ENCODE measurements around the gene LPCAT1.
"Not testable (repeated sequence)": the region's sequence is repeated elsewhere in the genome, so short reads cannot be mapped to it uniquely, and the experiment has no call there.

LPCAT1 gene

GRCh38 chr5:1478271-1479035 is 45.3 kb downstream of the LPCAT1 start:
- DNase-seq: no peak

GRCh38 chr5:1477341-1477740 is 46.4 kb downstream of the LPCAT1 start:
- DNase-seq: peak; percentile 12

GRCh38 chr5:1476967-1477310 is 46.8 kb downstream of the LPCAT1 start:
- DNase-seq: no peak

- DNase-seq: no peak
These were observed 47.4 kb downstream of the LPCAT1 start for GRCh38 chr5:1476181-1476966.

GRCh38 chr5:1475544-1475900 is 48.2 kb downstream of the LPCAT1 start:
- DNase-seq: not testable (repeated sequence)

- no peak for DNase-seq
These were observed 48.8 kb downstream of the LPCAT1 start for GRCh38 chr5:1474866-1475543.

GRCh38 chr5:1474183-1474839 is 49.4 kb downstream of the LPCAT1 start:
- DNase-seq: no peak

GRCh38 chr5:1473746-1474145 is 50.0 kb downstream of the LPCAT1 start:
- no peak for DNase-seq

GRCh38 chr5:1472964-1473628 is 50.7 kb downstream of the LPCAT1 start:
- DNase-seq: no peak

GRCh38 chr5:1471997-1472963 is 51.5 kb downstream of the LPCAT1 start:
- no peak for DNase-seq

- no peak for DNase-seq
These were observed 52.4 kb downstream of the LPCAT1 start for GRCh38 chr5:1471240-1471853.

GRCh38 chr5:1470762-1471211 is 53.0 kb downstream of the LPCAT1 start:
- DNase-seq: no peak

- DNase-seq: no peak
These were observed 54.9 kb downstream of the LPCAT1 start for GRCh38 chr5:1468629-1469527.

GRCh38 chr5:1468247-1468612 is 55.5 kb downstream of the LPCAT1 start:
- DNase-seq: no peak

- no peak for DNase-seq
These were observed 56.2 kb downstream of the LPCAT1 start for GRCh38 chr5:1467341-1468246.

- DNase-seq: no peak
These were observed 57.0 kb downstream of the LPCAT1 start for GRCh38 chr5:1466631-1467265.

GRCh38 chr5:1465966-1466471 is 57.7 kb downstream of the LPCAT1 start:
- DNase-seq: no peak

- DNase-seq: no peak
These were observed 58.6 kb downstream of the LPCAT1 start for GRCh38 chr5:1465117-1465516.
